GDM1 (cell line): ENCODE data around the gene MRPL28.
"Not testable (repeated sequence)": the region's sequence is repeated elsewhere in the genome, so short reads cannot be mapped to it uniquely, and the experiment has no call there.

Source experiments
- DNase-seq: peaks from one replicate; lab custom pipeline; 2025; lab: John Stamatoyannopoulos, UW

MRPL28 gene

GRCh38 chr16:389352-389751 is 19.0 kb upstream of the MRPL28 start:
- no peak for DNase-seq

- not testable (repeated sequence) for DNase-seq
These were observed 17.7 kb upstream of the MRPL28 start for GRCh38 chr16:387761-388666.

GRCh38 chr16:386641-387156 is 16.4 kb upstream of the MRPL28 start:
- DNase-seq = no peak

GRCh38 chr16:383326-384051 is 13.2 kb upstream of the MRPL28 start:
- DNase-seq = no peak

- peak; percentile 43 for DNase-seq
These were observed 11.7 kb upstream of the MRPL28 start, which contains the start of gene PGAP6 for GRCh38 chr16:381789-382717. Gene PGAP6, minus strand, starts transcription at chr16:381978. Its CDS starts 157 bp downstream, at chr16:381821.

GRCh38 chr16:381012-381788 is 10.9 kb upstream of the MRPL28 start:
- no peak for DNase-seq

- no peak for DNase-seq
These were observed 10.3 kb upstream of the MRPL28 start for GRCh38 chr16:380762-381011.

- no peak for DNase-seq
These were observed 9.8 kb upstream of the MRPL28 start for GRCh38 chr16:379961-380761.

- DNase-seq = no peak
These were observed 9.0 kb upstream of the MRPL28 start for GRCh38 chr16:379183-379960.

GRCh38 chr16:378821-379182 is 8.5 kb upstream of the MRPL28 start:
- DNase-seq = no peak

- DNase-seq = not testable (repeated sequence)
These were observed 7.9 kb upstream of the MRPL28 start for GRCh38 chr16:378113-378820.

GRCh38 chr16:377419-377951 is 7.1 kb upstream of the MRPL28 start:
- no peak for DNase-seq

- DNase-seq = no peak
These were observed 6.6 kb upstream of the MRPL28 start for GRCh38 chr16:376817-377418.

- no peak for DNase-seq
These were observed 5.8 kb upstream of the MRPL28 start for GRCh38 chr16:375927-376816.

- DNase-seq = no peak
These were observed 4.9 kb upstream of the MRPL28 start for GRCh38 chr16:375212-375611.

GRCh38 chr16:374616-374926 is 4.2 kb upstream of the MRPL28 start:
- DNase-seq = no peak

- no peak for DNase-seq
These were observed 3.7 kb upstream of the MRPL28 start for GRCh38 chr16:373848-374615.
